Testis (tissue), 3 donors: ENCODE results near the gene MT3. TPM values are rescaled to one million over a fixed set of nuclear protein-coding genes. Genes with fewer than 3 reads are reported as not detected.
A peak's percentile ranks its signal among the peaks of the same experiment; 100 is the strongest.
"Not testable (repeated sequence)": the region's sequence is repeated elsewhere in the genome, so short reads cannot be mapped to it uniquely, and the experiment has no call there.

Experiments used
- DNase-seq: peaks from one replicate; pipeline ENCODE4 v3.0.0-alpha.2; 2019
- H3K27ac ChIP-seq, 2 donors: fragments of 200-600 bp; sonication (generic); one replicate each; pipeline ENCODE4 v1.5.1; 2019
- H3K27me3 ChIP-seq: fragments of 200-600 bp; sonication (generic); one replicate; pipeline ENCODE4 v1.5.1; 2019
- H3K36me3 ChIP-seq: fragments of 200-600 bp; sonication (generic); one replicate; pipeline ENCODE4 v1.5.1; 2017; ENCODE audit warnings: low read depth; ENCODE audit errors: missing control alignments
- H3K4me1 ChIP-seq: fragments of 200-600 bp; sonication (generic); one replicate; pipeline ENCODE4 v1.5.1; 2019
- H3K4me3 ChIP-seq, 2 donors: fragments of 200-600 bp; sonication (generic); one replicate each; pipeline ENCODE4 v1.5.1; 2017 to 2019
- H3K9me3 ChIP-seq: fragments of 200-600 bp; sonication (generic); one replicate; pipeline ENCODE4 v1.5.1; 2017
- CTCF ChIP-seq, 3 experiments: fragments of 450-650 bp in 2 of 3; fragments of 200-600 bp in 1 of 3; sonication (generic) in 1 of 3; IDR thresholded peaks; one replicate each; pipeline ENCODE4 v1.5.1; 2016 to 2019; ENCODE audit warnings: antibody characterized with exemption in 3 of 3, mild to moderate bottlenecking in 2 of 3, moderate library complexity in 1 of 3
- POLR2A ChIP-seq: fragments of 450-650 bp; IDR thresholded peaks from one replicate; pipeline ENCODE4 v1.6.1; 2017; ENCODE audit warnings: antibody characterized with exemption, mild to moderate bottlenecking, moderate library complexity
- WGBS, 2 donors: methylation state at CpG; one replicate each; pipeline ENCODE4 v1.1.5; 2018; 5-methylcytosine and 5-hydroxymethylcytosine counted together
- intact Hi-C: fragments of 100-400 bp; cut with DNase I; formaldehyde crosslinking; loops from one replicate; pipeline ENCODE4 v1.15.1; 2023; ENCODE audit warnings: low total_unique reads
- polyA plus RNA-seq: library from polyadenylated mRNA; stranded (reverse); fragments of 350-450 nt; fragmentation: Illumina TruSeq; extraction: RNeasy Lipid Tissue Mini Kit (QIAGEN cat#74804); gene quantifications from one replicate; pipeline ENCODE4 v1.2.3, GENCODE V29; 2014; ENCODE audit warnings: low read depth, low replicate concordance; ENCODE audit not compliant: insufficient read depth
- total RNA-seq, 2 donors: library from RNA; depleted of rRNA; stranded (reverse); fragments of >200 nt; gene quantifications; one replicate each; pipeline ENCODE4 v1.2.3, GENCODE V29; 2016

Gene MT3
- total and polyA plus RNA-seq, 3 donors from 2014 or later = 4.6 to 12.0 TPM; not detected in 1

- Histone ChIP-seq H3K9me3 (no peaks in the 10 kb centered on the region), H3K4me3 (no peak overlapping the region), H3K36me3 (no peaks in the 10 kb centered on the region), H3K27me3 (no peaks in the 10 kb centered on the region), H3K27ac (no peak overlapping the region), H3K4me1 (peaks cover 6% of the 10 kb centered on the region)
- DNase-seq = no peak
- WGBS, 2 donors = 87 to 93% methylated on average over 7 to 8 of the region's 8 CpGs
- intact Hi-C loops = no loop called here
- TF ChIP-seq POLR2A (no peak), CTCF (IDR thresholded peaks at IDR 0.05) (no peak)
Observed at GRCh38 chr16:56620339-56620897, 31.1 kb downstream of the MT3 start.

- H3K4me1 ChIP-seq, DNase-seq, H3K9me3 ChIP-seq, H3K27ac ChIP-seq, H3K36me3 ChIP-seq, H3K4me3 ChIP-seq, intact Hi-C loops, H3K27me3 ChIP-seq: not testable (repeated sequence)
- 75 to 80% methylated on average over 4 of the region's 4 CpGs for WGBS, 2 donors
Observed at GRCh38 chr16:56621665-56622445, 32.5 kb downstream of the MT3 start.

GRCh38 chr16:56623184-56623583 is 33.9 kb downstream of the MT3 start:
- H3K27ac ChIP-seq, H3K36me3 ChIP-seq, intact Hi-C loops, DNase-seq, H3K4me3 ChIP-seq, H3K27me3 ChIP-seq, H3K4me1 ChIP-seq, H3K9me3 ChIP-seq: not testable (repeated sequence)
- WGBS, 2 donors = 93 to 95% methylated on average over 5 of the region's 5 CpGs

GRCh38 chr16:56623637-56624036 is 34.3 kb downstream of the MT3 start:
- Histone ChIP-seq H3K4me3 (no peak overlapping the region), H3K36me3 (no peaks in the 10 kb centered on the region), H3K27me3 (no peaks in the 10 kb centered on the region), H3K27ac (no peak overlapping the region), H3K4me1 (no peaks in the 10 kb centered on the region), H3K9me3 (no peaks in the 10 kb centered on the region)
- DNase-seq = no peak
- WGBS, 2 donors = 97 to 100% methylated on average over 2 of the region's 2 CpGs
- TF ChIP-seq POLR2A (no peak), CTCF (IDR thresholded peaks at IDR 0.05) (no peak)
- intact Hi-C loops = no loop called here

GRCh38 chr16:56625140-56625942 is 36.0 kb downstream of the MT3 start, which contains the start of gene MT1E:
TSS of gene MT1E (plus strand) at chr16:56625781. CDS start at chr16:56625852, 71 bp downstream.
- Histone ChIP-seq H3K9me3 (no peaks in the 10 kb centered on the region), H3K36me3 (no peaks in the 10 kb centered on the region), H3K27me3 (no peaks in the 10 kb centered on the region), H3K4me1 (no peaks in the 10 kb centered on the region), H3K4me3 (peak within 1 kb of the TSS; percentile 49 to 66), H3K27ac (peak within 1 kb of the TSS; percentile 44 to 84)
- 3 to 4% methylated on average over 33 to 62 of the region's 62 CpGs for WGBS, 2 donors
- intact Hi-C loops = no loop called here
- TF ChIP-seq POLR2A (no peak), CTCF (IDR thresholded peaks at IDR 0.05) (no peak)
- DNase-seq = peak; percentile 54
